ENCODE data around the gene KLHL25. TPM values are rescaled to one million over a fixed set of nuclear protein-coding genes. Genes with fewer than 3 reads are reported as not detected.

The KLHL25 gene
- total RNA-seq, 1 experiment from 2014 or later: 11.5 TPM

GRCh38 chr15:85771271-85771670 is 23.5 kb downstream of the KLHL25 start:
- POLR2A ChIA-PET (ENCODE audit: low non-redundant PET): no interaction called here
- no peaks in the 10 kb centered on the region for H3K4me1 ChIP-seq (ENCODE audit: insufficient read depth, low read length, poor library complexity, severe bottlenecking)
- no peaks in the 10 kb centered on the region for H3K36me3 ChIP-seq (ENCODE audit: insufficient read depth, low read length, poor library complexity, severe bottlenecking)
- CTCF ChIA-PET: no interaction called here
- H3K9me3 ChIP-seq (ENCODE audit: low read depth, low read length, poor library complexity, severe bottlenecking): no peaks in the 10 kb centered on the region
- BruUV-seq (replicated peaks): no TSS peak
- H3K27ac ChIP-seq (ENCODE audit: low read depth, low read length, poor library complexity, severe bottlenecking): no peak overlapping the region
- H3K27me3 ChIP-seq (replicated peaks; ENCODE audit: insufficient read depth, low read depth, low read length, poor library complexity): no peaks in the 10 kb centered on the region
- no peak for DNase-seq (ENCODE audit: low spot score)
- TF ChIP-seq, protein P1, sequence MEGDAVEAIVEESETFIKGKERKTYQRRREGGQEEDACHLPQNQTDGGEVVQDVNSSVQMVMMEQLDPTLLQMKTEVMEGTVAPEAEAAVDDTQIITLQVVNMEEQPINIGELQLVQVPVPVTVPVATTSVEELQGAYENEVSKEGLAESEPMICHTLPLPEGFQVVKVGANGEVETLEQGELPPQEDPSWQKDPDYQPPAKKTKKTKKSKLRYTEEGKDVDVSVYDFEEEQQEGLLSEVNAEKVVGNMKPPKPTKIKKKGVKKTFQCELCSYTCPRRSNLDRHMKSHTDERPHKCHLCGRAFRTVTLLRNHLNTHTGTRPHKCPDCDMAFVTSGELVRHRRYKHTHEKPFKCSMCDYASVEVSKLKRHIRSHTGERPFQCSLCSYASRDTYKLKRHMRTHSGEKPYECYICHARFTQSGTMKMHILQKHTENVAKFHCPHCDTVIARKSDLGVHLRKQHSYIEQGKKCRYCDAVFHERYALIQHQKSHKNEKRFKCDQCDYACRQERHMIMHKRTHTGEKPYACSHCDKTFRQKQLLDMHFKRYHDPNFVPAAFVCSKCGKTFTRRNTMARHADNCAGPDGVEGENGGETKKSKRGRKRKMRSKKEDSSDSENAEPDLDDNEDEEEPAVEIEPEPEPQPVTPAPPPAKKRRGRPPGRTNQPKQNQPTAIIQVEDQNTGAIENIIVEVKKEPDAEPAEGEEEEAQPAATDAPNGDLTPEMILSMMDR (conservative IDR thresholded peaks at IDR 0.05; ENCODE audit: low read depth, low read length): no peak
- TF ChIP-seq EZH2 (IDR thresholded peaks at IDR 0.05; ENCODE audit: borderline replicate concordance, low read depth, low read length, poor library complexity, severe bottlenecking): no peak
- intact Hi-C loops (cut with micrococcal nuclease; ENCODE audit: unreplicated experiment): no loop called here
- H3K4me3 ChIP-seq (ENCODE audit: low read depth, low read length, poor library complexity, severe bottlenecking): no peak overlapping the region

GRCh38 chr15:85770096-85771041 is 24.4 kb downstream of the KLHL25 start:
- no peak overlapping the region for H3K4me3 ChIP-seq (ENCODE audit: low read depth, low read length, poor library complexity, severe bottlenecking)
- no peaks in the 10 kb centered on the region for H3K27me3 ChIP-seq (replicated peaks; ENCODE audit: insufficient read depth, low read depth, low read length, poor library complexity)
- BruUV-seq (replicated peaks): no TSS peak
- H3K27ac ChIP-seq (ENCODE audit: low read depth, low read length, poor library complexity, severe bottlenecking): no peak overlapping the region
- CTCF ChIA-PET: no interaction called here
- POLR2A ChIA-PET (ENCODE audit: low non-redundant PET): no interaction called here
- H3K9me3 ChIP-seq (ENCODE audit: low read depth, low read length, poor library complexity, severe bottlenecking): no peaks in the 10 kb centered on the region
- H3K36me3 ChIP-seq (ENCODE audit: insufficient read depth, low read length, poor library complexity, severe bottlenecking): no peaks in the 10 kb centered on the region
- no peak for TF ChIP-seq EZH2 (IDR thresholded peaks at IDR 0.05; ENCODE audit: borderline replicate concordance, low read depth, low read length, poor library complexity, severe bottlenecking)
- TF ChIP-seq, protein P1 (conservative IDR thresholded peaks at IDR 0.05; ENCODE audit: low read depth, low read length): no peak
- intact Hi-C loops (cut with micrococcal nuclease; ENCODE audit: unreplicated experiment): no loop called here
- no peaks in the 10 kb centered on the region for H3K4me1 ChIP-seq (ENCODE audit: insufficient read depth, low read length, poor library complexity, severe bottlenecking)
- no peak for DNase-seq (ENCODE audit: low spot score)

DNA sequence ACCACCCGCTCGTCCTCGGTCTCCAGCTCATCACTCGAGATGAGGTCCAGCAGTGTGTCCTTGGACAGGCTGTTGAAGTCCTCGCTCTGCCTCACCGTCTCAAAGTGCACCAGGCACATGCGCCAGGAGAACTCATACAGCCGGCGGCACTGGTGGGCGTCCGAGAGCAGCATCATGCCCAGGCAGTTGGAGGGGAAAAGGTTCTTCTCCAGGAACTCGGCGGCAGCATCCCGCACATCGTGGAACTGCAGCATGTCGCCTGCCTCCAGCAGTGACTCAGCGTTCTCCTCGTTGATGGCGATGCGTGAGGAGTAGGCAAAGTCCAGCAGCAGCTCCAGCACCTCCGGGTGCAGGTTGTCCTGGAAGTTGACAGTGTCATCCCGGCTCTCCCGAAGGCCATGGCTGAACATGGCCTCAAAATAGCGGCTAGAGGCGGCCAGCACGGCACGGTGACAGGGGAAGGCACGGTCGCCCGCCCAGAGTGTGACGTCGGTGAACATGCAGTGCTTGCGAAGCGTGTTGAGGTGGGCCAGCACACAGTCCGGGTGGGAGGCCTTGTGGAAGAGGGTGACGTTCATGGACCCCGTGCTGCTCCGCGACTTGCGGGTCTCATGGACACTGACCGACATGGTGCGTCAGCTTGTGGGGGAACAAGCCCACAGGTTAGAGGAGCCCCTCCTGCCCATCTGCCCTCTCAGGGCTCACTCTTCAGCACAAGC is 25.4 kb downstream of the KLHL25 start:
- TF ChIP-seq, protein P1 (conservative IDR thresholded peaks at IDR 0.05; ENCODE audit: low read depth, low read length): no peak
- TF ChIP-seq EZH2 (IDR thresholded peaks at IDR 0.05; ENCODE audit: borderline replicate concordance, low read depth, low read length, poor library complexity, severe bottlenecking): no peak
- no peak for DNase-seq (ENCODE audit: low spot score)
- BruUV-seq (replicated peaks): no TSS peak
- no peaks in the 10 kb centered on the region for H3K4me1 ChIP-seq (ENCODE audit: insufficient read depth, low read length, poor library complexity, severe bottlenecking)
- no peak overlapping the region for H3K4me3 ChIP-seq (ENCODE audit: low read depth, low read length, poor library complexity, severe bottlenecking)
- no peaks in the 10 kb centered on the region for H3K9me3 ChIP-seq (ENCODE audit: low read depth, low read length, poor library complexity, severe bottlenecking)
- POLR2A ChIA-PET (ENCODE audit: low non-redundant PET): no interaction called here
- H3K36me3 ChIP-seq (ENCODE audit: insufficient read depth, low read length, poor library complexity, severe bottlenecking): no peaks in the 10 kb centered on the region
- intact Hi-C loops (cut with micrococcal nuclease; ENCODE audit: unreplicated experiment): no loop called here
- no peaks in the 10 kb centered on the region for H3K27me3 ChIP-seq (replicated peaks; ENCODE audit: insufficient read depth, low read depth, low read length, poor library complexity)
- no peak overlapping the region for H3K27ac ChIP-seq (ENCODE audit: low read depth, low read length, poor library complexity, severe bottlenecking)
- CTCF ChIA-PET: no interaction called here
